Measurements from ENCODE around the gene DAP. TPM values are rescaled to one million over a fixed set of nuclear protein-coding genes. Genes with fewer than 3 reads are reported as not detected.

The DAP gene
- total RNA-seq, 1 experiment from 2014 or later: 77.6 TPM

DNA sequence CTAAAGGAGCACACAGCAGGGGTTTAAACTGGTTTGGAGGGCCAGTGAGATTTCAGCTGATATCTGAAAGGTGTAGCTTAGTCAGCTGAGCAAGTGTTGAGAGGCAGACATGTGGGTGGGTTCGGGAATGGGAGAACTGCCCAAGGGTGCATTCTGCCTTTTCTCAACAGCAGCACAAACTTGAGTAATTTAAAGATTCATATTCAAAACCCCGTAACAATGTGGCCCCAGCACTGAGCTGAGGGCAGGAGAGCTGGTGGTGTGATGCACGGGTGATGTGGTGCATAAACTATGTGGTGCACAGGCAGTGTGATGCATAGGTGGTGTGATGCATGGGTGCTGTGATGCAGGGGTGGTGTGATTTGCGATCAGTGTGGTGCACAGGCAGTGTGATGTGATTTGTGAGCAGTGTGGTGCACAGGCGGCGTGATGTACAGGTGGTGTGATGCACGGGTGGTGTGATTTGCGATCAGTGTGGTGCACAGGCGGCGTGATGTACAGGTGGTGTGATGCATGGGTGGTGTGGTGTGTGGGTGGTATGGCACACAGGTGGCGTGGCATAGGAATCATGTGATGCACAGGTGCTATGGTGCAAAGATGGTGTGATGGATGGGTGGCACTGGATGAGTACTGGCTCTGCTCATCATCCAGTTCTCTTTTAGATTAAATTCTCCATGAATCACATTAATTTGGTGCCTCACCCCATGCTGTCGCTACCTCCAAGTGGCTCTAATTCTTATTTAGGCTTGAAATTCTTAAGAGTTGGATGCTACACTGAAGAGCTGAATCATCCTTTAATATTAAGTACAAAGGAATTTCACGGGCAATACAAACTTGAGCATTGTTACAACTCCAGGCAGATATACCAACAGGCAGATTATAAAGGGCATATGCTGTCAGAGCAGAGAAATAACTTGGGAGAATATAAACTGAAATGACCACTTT is 53.6 kb downstream of the DAP start:
- H3K4me1 Mint-ChIP-seq (ENCODE audit: low read depth, unreplicated experiment): peaks cover 17% of the 10 kb centered on the region
- no peak for DNase-seq
- no peaks in the 10 kb centered on the region for H3K27me3 Mint-ChIP-seq (ENCODE audit: insufficient read depth, unreplicated experiment)
- no TSS peak for BruUV-seq (replicated peaks)
- H3K4me1 ChIP-seq: peaks cover 16% of the 10 kb centered on the region
- CTCF ChIA-PET: no interaction called here
- TF ChIP-seq, protein P1, sequence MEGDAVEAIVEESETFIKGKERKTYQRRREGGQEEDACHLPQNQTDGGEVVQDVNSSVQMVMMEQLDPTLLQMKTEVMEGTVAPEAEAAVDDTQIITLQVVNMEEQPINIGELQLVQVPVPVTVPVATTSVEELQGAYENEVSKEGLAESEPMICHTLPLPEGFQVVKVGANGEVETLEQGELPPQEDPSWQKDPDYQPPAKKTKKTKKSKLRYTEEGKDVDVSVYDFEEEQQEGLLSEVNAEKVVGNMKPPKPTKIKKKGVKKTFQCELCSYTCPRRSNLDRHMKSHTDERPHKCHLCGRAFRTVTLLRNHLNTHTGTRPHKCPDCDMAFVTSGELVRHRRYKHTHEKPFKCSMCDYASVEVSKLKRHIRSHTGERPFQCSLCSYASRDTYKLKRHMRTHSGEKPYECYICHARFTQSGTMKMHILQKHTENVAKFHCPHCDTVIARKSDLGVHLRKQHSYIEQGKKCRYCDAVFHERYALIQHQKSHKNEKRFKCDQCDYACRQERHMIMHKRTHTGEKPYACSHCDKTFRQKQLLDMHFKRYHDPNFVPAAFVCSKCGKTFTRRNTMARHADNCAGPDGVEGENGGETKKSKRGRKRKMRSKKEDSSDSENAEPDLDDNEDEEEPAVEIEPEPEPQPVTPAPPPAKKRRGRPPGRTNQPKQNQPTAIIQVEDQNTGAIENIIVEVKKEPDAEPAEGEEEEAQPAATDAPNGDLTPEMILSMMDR (IDR thresholded peaks at IDR 0.05; ENCODE audit: insufficient read depth in 1 of 2, low read depth in 1 of 2, low read length in 1 of 2, severe bottlenecking in 1 of 2, unreplicated experiment in 1 of 2): no peak
- no peak overlapping the region for H3K4me3 Mint-ChIP-seq (ENCODE audit: unreplicated experiment)
- no peak overlapping the region for H3K4me3 ChIP-seq (ENCODE audit: low read depth, low read length)
- no peaks in the 10 kb centered on the region for H3K27me3 ChIP-seq (replicated peaks; ENCODE audit: control insufficient read depth, insufficient read depth, low read length)
- H3K27ac Mint-ChIP-seq (ENCODE audit: unreplicated experiment): no peak overlapping the region
- H3K9me3 ChIP-seq: no peaks in the 10 kb centered on the region
- intact Hi-C loops (cut with micrococcal nuclease; ENCODE audit: unreplicated experiment): loop anchor here (10.0 kb wide), 1 partner anchor 147 kb away; no protein-coding TSS in a partner anchor
- no peaks in the 10 kb centered on the region for H3K9me3 Mint-ChIP-seq (ENCODE audit: unreplicated experiment)
- POLR2A ChIA-PET: no interaction called here
- no peaks in the 10 kb centered on the region for H3K36me3 Mint-ChIP-seq (ENCODE audit: insufficient read depth, unreplicated experiment)
- H3K36me3 ChIP-seq (ENCODE audit: control insufficient read depth, insufficient read depth, low read length): peaks cover 4% of the 10 kb centered on the region

- no peaks in the 10 kb centered on the region for H3K27me3 ChIP-seq (replicated peaks; ENCODE audit: control insufficient read depth, insufficient read depth, low read length)
- no peaks in the 10 kb centered on the region for H3K36me3 Mint-ChIP-seq (ENCODE audit: insufficient read depth, unreplicated experiment)
- H3K4me1 Mint-ChIP-seq (ENCODE audit: low read depth, unreplicated experiment): peaks cover 24% of the 10 kb centered on the region
- no peak overlapping the region for H3K4me3 ChIP-seq (ENCODE audit: low read depth, low read length)
- no TSS peak for BruUV-seq (replicated peaks)
- intact Hi-C loops (cut with micrococcal nuclease; ENCODE audit: unreplicated experiment): loop anchor here (10.0 kb wide), 1 partner anchor 148 kb away; no protein-coding TSS in a partner anchor
- POLR2A ChIA-PET: no interaction called here
- TF ChIP-seq, protein P1 (IDR thresholded peaks at IDR 0.05; ENCODE audit: insufficient read depth in 1 of 2, low read depth in 1 of 2, low read length in 1 of 2, severe bottlenecking in 1 of 2, unreplicated experiment in 1 of 2): no peak
- no peaks in the 10 kb centered on the region for H3K9me3 ChIP-seq
- H3K4me3 Mint-ChIP-seq (ENCODE audit: unreplicated experiment): no peak overlapping the region
- H3K36me3 ChIP-seq (ENCODE audit: control insufficient read depth, insufficient read depth, low read length): peaks cover 3% of the 10 kb centered on the region
- peaks cover 24% of the 10 kb centered on the region for H3K4me1 ChIP-seq
- DNase-seq: no peak
- H3K27me3 Mint-ChIP-seq (ENCODE audit: insufficient read depth, unreplicated experiment): no peaks in the 10 kb centered on the region
- no peak overlapping the region for H3K27ac Mint-ChIP-seq (ENCODE audit: unreplicated experiment)
- H3K9me3 Mint-ChIP-seq (ENCODE audit: unreplicated experiment): no peaks in the 10 kb centered on the region
- CTCF ChIA-PET: interaction anchor here (0.6 kb wide), 1 partner anchor 82 kb away, joined by 6 read pairs; no protein-coding TSS in a partner anchor
Observed at GRCh38 chr5:10706326-10706725, 54.7 kb downstream of the DAP start.

DNA sequence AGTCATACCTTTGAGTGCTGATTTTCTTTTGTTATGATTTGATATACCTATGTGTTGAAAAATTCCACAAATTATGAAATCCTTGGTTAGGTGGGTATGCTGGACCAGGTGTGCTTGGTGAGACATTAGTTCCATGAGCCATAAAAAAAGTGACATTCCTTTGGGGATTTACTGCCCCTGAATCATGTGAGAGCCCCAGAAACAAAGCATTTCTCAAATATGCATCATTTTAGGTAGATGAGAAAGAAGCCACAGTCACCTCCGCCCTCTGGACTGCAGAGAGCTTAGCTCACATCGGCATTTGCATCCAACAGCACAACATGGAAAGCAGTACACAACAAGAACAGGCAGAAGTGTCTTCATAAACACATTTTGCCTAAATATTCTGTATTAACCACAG is 55.3 kb downstream of the DAP start:
- H3K27me3 ChIP-seq (replicated peaks; ENCODE audit: control insufficient read depth, insufficient read depth, low read length): no peaks in the 10 kb centered on the region
- H3K36me3 ChIP-seq (ENCODE audit: control insufficient read depth, insufficient read depth, low read length): peaks cover 3% of the 10 kb centered on the region
- TF ChIP-seq, protein P1 (IDR thresholded peaks at IDR 0.05; ENCODE audit: insufficient read depth in 1 of 2, low read depth in 1 of 2, low read length in 1 of 2, severe bottlenecking in 1 of 2, unreplicated experiment in 1 of 2): no peak
- ChIA-PET CTCF (interaction anchor here (0.6 kb wide), 1 partner anchor 83 kb away, joined by 6 read pairs; no protein-coding TSS in a partner anchor), POLR2A (no interaction called here)
- no peak overlapping the region for H3K4me3 ChIP-seq (ENCODE audit: low read depth, low read length)
- no peaks in the 10 kb centered on the region for H3K9me3 ChIP-seq
- peak overlapping the region; percentile 13 for H3K27ac Mint-ChIP-seq (ENCODE audit: unreplicated experiment)
- no peak overlapping the region for H3K4me3 Mint-ChIP-seq (ENCODE audit: unreplicated experiment)
- peak in 1 of 2 experiments; percentile 17 for DNase-seq
- H3K9me3 Mint-ChIP-seq (ENCODE audit: unreplicated experiment): no peaks in the 10 kb centered on the region
- no peaks in the 10 kb centered on the region for H3K27me3 Mint-ChIP-seq (ENCODE audit: insufficient read depth, unreplicated experiment)
- H3K4me1 Mint-ChIP-seq (ENCODE audit: low read depth, unreplicated experiment): peaks cover 24% of the 10 kb centered on the region
- no peaks in the 10 kb centered on the region for H3K36me3 Mint-ChIP-seq (ENCODE audit: insufficient read depth, unreplicated experiment)
- intact Hi-C loops (cut with micrococcal nuclease; ENCODE audit: unreplicated experiment): loop anchor here (10.0 kb wide), 1 partner anchor 149 kb away; no protein-coding TSS in a partner anchor
- peaks cover 24% of the 10 kb centered on the region for H3K4me1 ChIP-seq
- no TSS peak for BruUV-seq (replicated peaks)

Data from Caco-2 (cell line).